ENCODE measurements around the gene PAPPA. TPM values are rescaled to one million over a fixed set of nuclear protein-coding genes. Genes with fewer than 3 reads are reported as not detected.
A peak's percentile ranks its signal among the peaks of the same experiment; 100 is the strongest.

Gene PAPPA
- total RNA-seq, 1 donor from 2014 or later, result 0.15 TPM

DNA sequence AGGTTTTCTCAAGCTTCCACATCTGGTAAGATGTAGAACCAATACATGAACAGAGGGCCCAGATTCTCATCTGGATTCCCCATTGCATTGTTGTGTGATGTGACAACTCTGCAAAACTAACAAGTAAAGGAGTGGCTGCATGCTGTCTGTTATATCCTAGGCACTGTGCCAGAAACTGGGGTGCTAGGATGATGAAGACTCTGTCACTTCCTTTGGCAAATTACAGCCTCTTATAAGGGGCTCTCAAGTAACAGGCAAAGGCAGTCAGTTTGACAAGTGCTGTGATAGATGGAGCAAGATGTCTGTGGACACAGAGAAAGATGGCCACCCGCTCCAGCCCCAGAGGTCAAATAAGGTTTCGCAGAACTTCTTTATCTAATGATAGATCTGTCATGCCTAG is 115.7 kb downstream of the PAPPA start:
- Mint-ChIP-seq H3K4me3 (no peak overlapping the region), H3K4me1 (peaks cover 23% of the 10 kb centered on the region), H3K27me3 (ENCODE audit: insufficient read depth, low read depth) (peaks cover 2% of the 10 kb centered on the region)

DNA sequence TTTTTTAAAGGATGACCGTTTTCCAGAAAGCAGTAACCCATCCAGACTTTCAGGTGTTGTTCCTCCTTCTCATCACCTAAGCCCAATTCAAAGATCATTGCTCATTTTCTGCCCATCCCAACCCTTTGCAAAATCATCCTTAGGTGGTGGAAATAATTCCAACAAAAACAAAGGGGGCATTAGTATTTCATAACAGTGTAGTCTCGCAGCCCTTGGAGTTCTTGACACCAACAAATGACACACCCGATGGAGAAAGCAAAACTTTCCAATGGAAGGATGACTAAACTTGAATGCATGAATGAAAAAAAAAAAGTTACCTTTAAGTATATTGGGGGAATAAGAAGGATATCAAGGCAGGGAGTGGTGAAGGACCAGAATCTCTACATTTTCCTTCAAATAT is 117.0 kb downstream of the PAPPA start:
- no peaks in the 10 kb centered on the region for H3K79me2 ChIP-seq (ENCODE audit: low read depth)
- peaks cover 17% of the 10 kb centered on the region for H3F3A ChIP-seq (ENCODE audit: low read depth)
- H3K4me1 ChIP-seq, result peaks cover 24% of the 10 kb centered on the region
- H3K4me2 ChIP-seq, result no peak overlapping the region
- peaks cover 2% of the 10 kb centered on the region for H3K27me3 Mint-ChIP-seq (ENCODE audit: insufficient read depth, low read depth)
- no peak for DNase-seq (ENCODE audit: low spot score)
- TF ChIP-seq EZH2phosphoT487 (IDR thresholded peaks at IDR 0.05), result no peak
- no peak for TF ChIP-seq EZH2 (IDR thresholded peaks at IDR 0.05)
- TF ChIP-seq, protein P1, sequence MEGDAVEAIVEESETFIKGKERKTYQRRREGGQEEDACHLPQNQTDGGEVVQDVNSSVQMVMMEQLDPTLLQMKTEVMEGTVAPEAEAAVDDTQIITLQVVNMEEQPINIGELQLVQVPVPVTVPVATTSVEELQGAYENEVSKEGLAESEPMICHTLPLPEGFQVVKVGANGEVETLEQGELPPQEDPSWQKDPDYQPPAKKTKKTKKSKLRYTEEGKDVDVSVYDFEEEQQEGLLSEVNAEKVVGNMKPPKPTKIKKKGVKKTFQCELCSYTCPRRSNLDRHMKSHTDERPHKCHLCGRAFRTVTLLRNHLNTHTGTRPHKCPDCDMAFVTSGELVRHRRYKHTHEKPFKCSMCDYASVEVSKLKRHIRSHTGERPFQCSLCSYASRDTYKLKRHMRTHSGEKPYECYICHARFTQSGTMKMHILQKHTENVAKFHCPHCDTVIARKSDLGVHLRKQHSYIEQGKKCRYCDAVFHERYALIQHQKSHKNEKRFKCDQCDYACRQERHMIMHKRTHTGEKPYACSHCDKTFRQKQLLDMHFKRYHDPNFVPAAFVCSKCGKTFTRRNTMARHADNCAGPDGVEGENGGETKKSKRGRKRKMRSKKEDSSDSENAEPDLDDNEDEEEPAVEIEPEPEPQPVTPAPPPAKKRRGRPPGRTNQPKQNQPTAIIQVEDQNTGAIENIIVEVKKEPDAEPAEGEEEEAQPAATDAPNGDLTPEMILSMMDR (IDR thresholded peaks at IDR 0.05), result no peak
- H2AFZ ChIP-seq (replicated peaks), result no peak overlapping the region
- peaks cover 3% of the 10 kb centered on the region for H4K20me1 ChIP-seq (ENCODE audit: low read depth)
- H3K9me3 Mint-ChIP-seq, result no peaks in the 10 kb centered on the region
- no peak overlapping the region for H3K4me3 Mint-ChIP-seq
- H3K9me3 ChIP-seq (ENCODE audit: low read depth), result no peaks in the 10 kb centered on the region
- peaks cover 30% of the 10 kb centered on the region for H3K27me3 ChIP-seq
- H3K36me3 Mint-ChIP-seq, result peaks cover 11% of the 10 kb centered on the region
- no peaks in the 10 kb centered on the region for H3K36me3 ChIP-seq
- no peak overlapping the region for H3K27ac Mint-ChIP-seq
- H3K9ac ChIP-seq, result no peak overlapping the region
- peaks cover 29% of the 10 kb centered on the region for H3K4me1 Mint-ChIP-seq
- H3K27ac ChIP-seq, result no peak overlapping the region
- no peak overlapping the region for H3K4me3 ChIP-seq

More for the DNA sequence above, 115.7 kb downstream of the PAPPA start:
- Histone ChIP-seq H3K79me2 (ENCODE audit: low read depth) (no peaks in the 10 kb centered on the region), H3K27me3 (peaks cover 26% of the 10 kb centered on the region), H4K20me1 (ENCODE audit: low read depth) (peaks cover 3% of the 10 kb centered on the region), H3K4me3 (no peak overlapping the region), H3K4me1 (peaks cover 24% of the 10 kb centered on the region), H3K9me3 (ENCODE audit: low read depth) (no peaks in the 10 kb centered on the region), H3K27ac (no peak overlapping the region), H3K36me3 (no peaks in the 10 kb centered on the region), H2AFZ (replicated peaks) (no peak overlapping the region), H3F3A (ENCODE audit: low read depth) (peaks cover 17% of the 10 kb centered on the region), H3K9ac (no peak overlapping the region), H3K4me2 (no peak overlapping the region)
- DNase-seq (ENCODE audit: low spot score), result no peak
- TF ChIP-seq EZH2phosphoT487 (IDR thresholded peaks at IDR 0.05) (no peak), EZH2 (IDR thresholded peaks at IDR 0.05) (no peak)
- TF ChIP-seq, protein P1 (IDR thresholded peaks at IDR 0.05), result no peak
- Mint-ChIP-seq H3K27ac (no peak overlapping the region), H3K9me3 (no peaks in the 10 kb centered on the region), H3K36me3 (peaks cover 11% of the 10 kb centered on the region)

DNA sequence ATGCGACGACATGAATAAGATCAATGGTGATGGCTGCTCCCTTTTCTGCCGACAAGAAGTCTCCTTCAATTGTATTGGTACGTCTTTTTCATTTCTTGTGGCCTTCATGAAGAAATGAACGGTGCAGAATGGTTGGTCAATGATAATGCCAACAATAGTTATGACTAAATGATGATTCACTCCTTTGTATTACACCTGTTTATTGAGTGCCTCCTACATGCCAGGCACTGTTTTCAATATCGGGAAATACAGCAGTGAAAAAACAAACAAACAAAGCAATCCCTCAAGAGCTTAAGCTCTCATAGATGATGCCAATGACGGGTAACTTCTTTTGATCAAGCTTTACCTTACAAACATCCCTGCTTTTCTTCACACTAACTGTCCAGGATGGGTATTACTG is 117.7 kb downstream of the PAPPA start:
- Mint-ChIP-seq H3K9me3 (no peaks in the 10 kb centered on the region), H3K36me3 (peaks cover 11% of the 10 kb centered on the region), H3K27ac (no peak overlapping the region), H3K4me3 (no peak overlapping the region), H3K4me1 (peaks cover 37% of the 10 kb centered on the region), H3K27me3 (ENCODE audit: insufficient read depth, low read depth) (peaks cover 2% of the 10 kb centered on the region)
- TF ChIP-seq EZH2 (IDR thresholded peaks at IDR 0.05), result no peak
- TF ChIP-seq, protein P1 (IDR thresholded peaks at IDR 0.05), result no peak
- no peak for TF ChIP-seq EZH2phosphoT487 (IDR thresholded peaks at IDR 0.05)
- no peaks in the 10 kb centered on the region for H3K36me3 ChIP-seq
- H4K20me1 ChIP-seq (ENCODE audit: low read depth), result peaks cover 3% of the 10 kb centered on the region
- H3K27me3 ChIP-seq, result peaks cover 38% of the 10 kb centered on the region
- peaks cover 32% of the 10 kb centered on the region for H3K4me1 ChIP-seq
- H3F3A ChIP-seq (ENCODE audit: low read depth), result peaks cover 21% of the 10 kb centered on the region
- H2AFZ ChIP-seq (replicated peaks), result no peak overlapping the region
- no peak overlapping the region for H3K27ac ChIP-seq
- no peaks in the 10 kb centered on the region for H3K9me3 ChIP-seq (ENCODE audit: low read depth)
- H3K79me2 ChIP-seq (ENCODE audit: low read depth), result no peaks in the 10 kb centered on the region
- no peak overlapping the region for H3K4me3 ChIP-seq
- no peak for DNase-seq (ENCODE audit: low spot score)
- H3K4me2 ChIP-seq, result peak overlapping the region; percentile 45
- H3K9ac ChIP-seq, result no peak overlapping the region

Data from neural progenitor cell (in vitro differentiated cells).